ENCODE measurements around the gene LMBRD2.
A peak's percentile ranks its signal among the peaks of the same experiment; 100 is the strongest.

Gene LMBRD2

GRCh38 chr5:36181774-36182173 lies 30.1 kb upstream of the LMBRD2 start:
- no peak overlapping the region for H3K4me3 ChIP-seq (ENCODE audit: control insufficient read depth, low read depth, low read length)
- no peak for TF ChIP-seq CTCF (conservative IDR thresholded peaks at IDR 0.05; ENCODE audit: control insufficient read depth, insufficient read depth, low read depth, low read length)
- no peak for DNase-seq (ENCODE audit: low read depth)

- no peak for TF ChIP-seq CTCF (conservative IDR thresholded peaks at IDR 0.05; ENCODE audit: control insufficient read depth, insufficient read depth, low read depth, low read length)
These were observed 29.1 kb upstream of the LMBRD2 start for GRCh38 chr5:36180556-36181350.

DNA sequence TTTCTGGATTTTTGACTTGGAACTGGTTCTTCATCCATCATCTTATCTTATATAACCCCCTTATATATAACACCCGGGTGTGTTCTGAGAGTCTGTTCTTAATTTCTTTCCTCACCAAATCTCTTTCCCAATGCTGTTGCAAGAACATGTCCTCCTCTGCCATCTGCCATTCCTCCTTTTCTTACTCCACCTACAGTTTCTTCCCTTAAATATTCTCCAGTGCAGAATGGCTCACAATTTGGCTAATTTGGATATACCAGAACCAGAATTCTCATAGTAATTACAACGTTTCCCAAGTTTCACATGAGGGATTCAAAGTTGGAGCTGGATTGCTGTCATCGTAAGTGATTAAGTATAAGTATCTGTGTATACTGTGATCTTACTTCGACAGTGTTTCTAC lies 28.3 kb upstream of the LMBRD2 start:
- DNase-seq (ENCODE audit: low read depth), result no peak
- H3K4me3 ChIP-seq (ENCODE audit: control insufficient read depth, low read depth, low read length), result no peak overlapping the region
- no peak for TF ChIP-seq CTCF (conservative IDR thresholded peaks at IDR 0.05; ENCODE audit: control insufficient read depth, insufficient read depth, low read depth, low read length)

More at GRCh38 chr5:36180556-36181350, 29.1 kb upstream of the LMBRD2 start:
- no peak overlapping the region for H3K4me3 ChIP-seq (ENCODE audit: control insufficient read depth, low read depth, low read length)
- no peak for DNase-seq (ENCODE audit: low read depth)

GRCh38 chr5:36178524-36178890 lies 26.8 kb upstream of the LMBRD2 start:
- H3K4me3 ChIP-seq (ENCODE audit: control insufficient read depth, low read depth, low read length), result no peak overlapping the region
- TF ChIP-seq CTCF (conservative IDR thresholded peaks at IDR 0.05; ENCODE audit: control insufficient read depth, insufficient read depth, low read depth, low read length), result no peak
- DNase-seq (ENCODE audit: low read depth), result no peak

DNA sequence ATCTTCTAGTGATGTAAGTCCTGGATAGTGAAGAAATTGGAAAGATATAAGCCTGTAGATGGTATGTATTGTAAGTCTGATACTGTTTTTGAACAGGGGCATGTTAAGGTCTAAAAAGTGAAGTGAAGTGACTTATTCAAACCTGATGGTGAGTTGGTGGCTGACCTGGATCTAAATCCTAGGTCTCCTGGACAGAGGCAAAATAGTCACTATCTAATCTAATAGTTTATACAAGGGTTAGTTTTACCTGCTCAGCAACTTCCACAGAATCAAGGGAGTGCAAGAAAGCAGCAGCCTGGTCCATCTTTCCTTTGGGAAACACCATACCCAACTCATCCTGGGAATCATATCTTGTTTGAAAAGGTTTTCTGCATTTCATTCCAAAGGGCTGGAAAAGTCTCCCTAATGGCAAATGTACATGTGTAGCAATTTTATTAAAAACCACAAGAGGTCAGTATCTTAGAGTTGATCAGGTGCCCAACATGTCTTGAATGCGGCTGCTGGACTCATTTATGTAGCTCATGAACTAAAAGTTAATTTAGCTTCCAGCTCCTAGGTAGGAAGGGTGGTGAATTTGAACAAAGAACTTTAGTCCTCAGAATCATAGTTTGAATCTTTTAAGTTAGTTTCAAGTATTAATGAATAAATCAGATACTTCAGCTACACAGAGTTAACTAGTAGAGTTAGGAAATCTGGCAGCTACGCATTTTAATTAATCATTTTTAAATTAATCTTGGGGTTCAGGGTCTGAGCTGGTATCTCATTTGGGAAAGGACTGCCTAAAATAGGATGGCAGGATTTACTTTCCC lies 26.2 kb upstream of the LMBRD2 start:
- H3K4me3 ChIP-seq (ENCODE audit: control insufficient read depth, low read depth, low read length), result no peak overlapping the region
- peak; percentile 65 for TF ChIP-seq CTCF (conservative IDR thresholded peaks at IDR 0.05; ENCODE audit: control insufficient read depth, insufficient read depth, low read depth, low read length)
- DNase-seq (ENCODE audit: low read depth), result peak; percentile 71

GRCh38 chr5:36177154-36177553 lies 25.5 kb upstream of the LMBRD2 start:
- no peak for DNase-seq (ENCODE audit: low read depth)
- no peak for TF ChIP-seq CTCF (conservative IDR thresholded peaks at IDR 0.05; ENCODE audit: control insufficient read depth, insufficient read depth, low read depth, low read length)

More at GRCh38 chr5:36177154-36177553, 25.5 kb upstream of the LMBRD2 start:
- H3K4me3 ChIP-seq (ENCODE audit: control insufficient read depth, low read depth, low read length), result no peak overlapping the region
